Neural progenitor cell (in vitro differentiated cells): ENCODE results near the gene DSG1.

Experiments used
- EZH2 ChIP-seq: fragments of 200-600 bp; sonication (generic); IDR thresholded peaks from 2 replicates; pipeline ENCODE4 v1.6.1; 2017; ENCODE audit warnings: antibody characterized with exemption, mild to moderate bottlenecking, moderate library complexity
- EZH2phosphoT487 ChIP-seq: fragments of 200-600 bp; sonication (generic); IDR thresholded peaks from 2 replicates; pipeline ENCODE4 v1.6.1; 2017; ENCODE audit warnings: antibody characterized with exemption
- TF ChIP-seq, protein P1 (sequence below): fragments of 200-600 bp; sonication (generic); IDR thresholded peaks from 2 replicates; pipeline ENCODE4 v1.5.1; 2017; ENCODE audit warnings: antibody characterized with exemption, mild to moderate bottlenecking

DNA sequence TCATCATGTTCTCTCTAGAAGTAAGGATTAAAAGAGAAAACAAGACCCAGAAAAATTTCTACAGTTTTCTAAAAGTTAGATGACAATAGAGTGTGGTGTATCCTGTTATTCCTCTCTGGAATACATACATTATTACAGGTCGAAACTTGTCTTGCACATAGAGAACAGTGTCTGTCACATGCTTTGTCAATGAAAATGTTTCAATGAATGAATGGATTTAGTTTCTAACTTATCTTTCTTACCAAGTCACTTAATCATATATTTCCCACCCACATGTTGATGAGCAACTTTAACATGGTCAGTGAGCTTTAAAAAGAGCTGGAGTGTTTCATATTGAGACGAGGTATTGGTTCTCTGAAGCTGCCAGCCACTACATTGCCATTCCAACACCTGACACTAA is 63.0 kb downstream of the DSG1 start:
- TF ChIP-seq EZH2phosphoT487 (no peak), EZH2 (no peak)
- TF ChIP-seq, protein P1, sequence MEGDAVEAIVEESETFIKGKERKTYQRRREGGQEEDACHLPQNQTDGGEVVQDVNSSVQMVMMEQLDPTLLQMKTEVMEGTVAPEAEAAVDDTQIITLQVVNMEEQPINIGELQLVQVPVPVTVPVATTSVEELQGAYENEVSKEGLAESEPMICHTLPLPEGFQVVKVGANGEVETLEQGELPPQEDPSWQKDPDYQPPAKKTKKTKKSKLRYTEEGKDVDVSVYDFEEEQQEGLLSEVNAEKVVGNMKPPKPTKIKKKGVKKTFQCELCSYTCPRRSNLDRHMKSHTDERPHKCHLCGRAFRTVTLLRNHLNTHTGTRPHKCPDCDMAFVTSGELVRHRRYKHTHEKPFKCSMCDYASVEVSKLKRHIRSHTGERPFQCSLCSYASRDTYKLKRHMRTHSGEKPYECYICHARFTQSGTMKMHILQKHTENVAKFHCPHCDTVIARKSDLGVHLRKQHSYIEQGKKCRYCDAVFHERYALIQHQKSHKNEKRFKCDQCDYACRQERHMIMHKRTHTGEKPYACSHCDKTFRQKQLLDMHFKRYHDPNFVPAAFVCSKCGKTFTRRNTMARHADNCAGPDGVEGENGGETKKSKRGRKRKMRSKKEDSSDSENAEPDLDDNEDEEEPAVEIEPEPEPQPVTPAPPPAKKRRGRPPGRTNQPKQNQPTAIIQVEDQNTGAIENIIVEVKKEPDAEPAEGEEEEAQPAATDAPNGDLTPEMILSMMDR = no peak
